Stimulated activated effector memory CD8-positive, alpha-beta T cell treated with anti-CD3 and anti-CD28 coated beads, Interleukin-12 subunit alpha, Interleukin-12 subunit beta, amount 100 ng/mL, for 72 hours (primary cell): ENCODE results near the gene SERPINA12.

ENCODE experiments used
- ATAC-seq: fragments of 150-1000 bp; cut with Tn5 transposase; 2 replicates; pipeline ENCODE4 v1.10.0; 2021
- DNase-seq, 2 donors: peaks; one replicate each; pipeline ENCODE4 v3.0.0; 2021 to 2022; ENCODE audit warnings: low spot score in 2 of 2
- H3K27ac Mint-ChIP-seq: one replicate; pipeline ENCODE4 v1.8.0; 2022; ENCODE audit warnings: mild to moderate bottlenecking, mixed read lengths
- H3K36me3 Mint-ChIP-seq: one replicate; pipeline ENCODE4 v1.8.0; 2022; ENCODE audit warnings: mild to moderate bottlenecking, mixed read lengths
- H3K4me1 Mint-ChIP-seq: one replicate; pipeline ENCODE4 v1.8.0; 2022; ENCODE audit warnings: mixed read lengths
- H3K4me3 Mint-ChIP-seq: one replicate; pipeline ENCODE4 v1.8.0; 2022; ENCODE audit warnings: mild to moderate bottlenecking, mixed read lengths
- H3K9me3 Mint-ChIP-seq: one replicate; pipeline ENCODE4 v1.8.0; 2022; ENCODE audit warnings: mixed read lengths

Gene SERPINA12

GRCh38 chr14:94448071-94448808 lies 61.0 kb downstream of the SERPINA12 start:
- no peak overlapping the region for H3K4me3 Mint-ChIP-seq
- no peaks in the 10 kb centered on the region for H3K4me1 Mint-ChIP-seq
- no peak for ATAC-seq

GRCh38 chr14:94447206-94447605 lies 62.1 kb downstream of the SERPINA12 start:
- Mint-ChIP-seq H3K9me3 (no peaks in the 10 kb centered on the region), H3K4me1 (no peaks in the 10 kb centered on the region), H3K36me3 (no peaks in the 10 kb centered on the region), H3K27ac (no peak overlapping the region), H3K4me3 (no peak overlapping the region)
- no peak for DNase-seq
- no peak for ATAC-seq

More at GRCh38 chr14:94448071-94448808, 61.0 kb downstream of the SERPINA12 start:
- DNase-seq, result no peak
- Mint-ChIP-seq H3K9me3 (no peaks in the 10 kb centered on the region), H3K27ac (no peak overlapping the region), H3K36me3 (no peaks in the 10 kb centered on the region)

- ATAC-seq, result no peak
- no peak overlapping the region for H3K27ac Mint-ChIP-seq
- H3K4me3 Mint-ChIP-seq, result no peak overlapping the region
- no peaks in the 10 kb centered on the region for H3K36me3 Mint-ChIP-seq
- DNase-seq, result no peak
- peaks cover 4% of the 10 kb centered on the region for H3K9me3 Mint-ChIP-seq
- H3K4me1 Mint-ChIP-seq, result no peaks in the 10 kb centered on the region
Observed at GRCh38 chr14:94446126-94446525, 63.1 kb downstream of the SERPINA12 start.

GRCh38 chr14:94445003-94445402 lies 64.3 kb downstream of the SERPINA12 start:
- no peak overlapping the region for H3K4me3 Mint-ChIP-seq
- no peak for ATAC-seq
- H3K4me1 Mint-ChIP-seq, result no peaks in the 10 kb centered on the region
- H3K9me3 Mint-ChIP-seq, result peaks cover 4% of the 10 kb centered on the region
- no peak overlapping the region for H3K27ac Mint-ChIP-seq
- no peak for DNase-seq
- H3K36me3 Mint-ChIP-seq, result no peaks in the 10 kb centered on the region

GRCh38 chr14:94441531-94442205 lies 67.6 kb downstream of the SERPINA12 start:
- Mint-ChIP-seq H3K9me3 (peaks cover 4% of the 10 kb centered on the region), H3K36me3 (no peaks in the 10 kb centered on the region), H3K4me1 (no peaks in the 10 kb centered on the region), H3K4me3 (no peak overlapping the region), H3K27ac (no peak overlapping the region)
- DNase-seq, result no peak
- no peak for ATAC-seq

- Mint-ChIP-seq H3K4me1 (no peaks in the 10 kb centered on the region), H3K9me3 (peaks cover 4% of the 10 kb centered on the region), H3K36me3 (no peaks in the 10 kb centered on the region), H3K27ac (no peak overlapping the region), H3K4me3 (no peak overlapping the region)
- no peak for DNase-seq
- ATAC-seq, result no peak
Observed at GRCh38 chr14:94441130-94441529, 68.1 kb downstream of the SERPINA12 start.

GRCh38 chr14:94439453-94440057 lies 69.7 kb downstream of the SERPINA12 start:
- H3K9me3 Mint-ChIP-seq, result peaks cover 4% of the 10 kb centered on the region
- DNase-seq (no peak), ATAC-seq (no peak)
- H3K4me1 Mint-ChIP-seq, result no peaks in the 10 kb centered on the region
- no peak overlapping the region for H3K4me3 Mint-ChIP-seq
- no peaks in the 10 kb centered on the region for H3K36me3 Mint-ChIP-seq
- no peak overlapping the region for H3K27ac Mint-ChIP-seq
